Measurements from ENCODE around the gene RUNX3.

Gene RUNX3

GRCh38 chr1:24963099-24963872 lies 33.2 kb upstream of the RUNX3 start:
- DNase-seq (ENCODE audit: low spot score): no peak

- DNase-seq (ENCODE audit: low spot score): no peak
Observed at GRCh38 chr1:24961961-24962861, 32.1 kb upstream of the RUNX3 start.

GRCh38 chr1:24961334-24961733 lies 31.3 kb upstream of the RUNX3 start:
- DNase-seq (ENCODE audit: low spot score): no peak

GRCh38 chr1:24960071-24960801 lies 30.2 kb upstream of the RUNX3 start:
- no peak for DNase-seq (ENCODE audit: low spot score)

DNA sequence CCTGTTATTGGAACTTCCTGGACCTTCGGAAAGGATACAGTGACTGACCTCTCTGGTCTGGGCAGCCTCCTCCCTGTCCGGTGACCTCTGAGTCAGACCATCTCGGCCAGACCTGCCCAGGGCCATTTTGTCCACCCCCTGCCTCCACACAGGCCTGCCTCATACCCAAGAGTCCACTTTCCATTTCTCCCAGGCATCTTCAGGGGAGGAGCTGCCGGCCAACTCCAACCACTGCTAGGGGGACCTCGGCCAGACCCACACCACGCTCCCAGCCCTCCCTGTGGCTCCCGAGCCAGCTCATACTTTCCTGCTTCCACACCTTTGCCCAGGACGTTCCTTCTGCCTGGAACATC lies 29.5 kb upstream of the RUNX3 start:
- no peak for DNase-seq (ENCODE audit: low spot score)

DNA sequence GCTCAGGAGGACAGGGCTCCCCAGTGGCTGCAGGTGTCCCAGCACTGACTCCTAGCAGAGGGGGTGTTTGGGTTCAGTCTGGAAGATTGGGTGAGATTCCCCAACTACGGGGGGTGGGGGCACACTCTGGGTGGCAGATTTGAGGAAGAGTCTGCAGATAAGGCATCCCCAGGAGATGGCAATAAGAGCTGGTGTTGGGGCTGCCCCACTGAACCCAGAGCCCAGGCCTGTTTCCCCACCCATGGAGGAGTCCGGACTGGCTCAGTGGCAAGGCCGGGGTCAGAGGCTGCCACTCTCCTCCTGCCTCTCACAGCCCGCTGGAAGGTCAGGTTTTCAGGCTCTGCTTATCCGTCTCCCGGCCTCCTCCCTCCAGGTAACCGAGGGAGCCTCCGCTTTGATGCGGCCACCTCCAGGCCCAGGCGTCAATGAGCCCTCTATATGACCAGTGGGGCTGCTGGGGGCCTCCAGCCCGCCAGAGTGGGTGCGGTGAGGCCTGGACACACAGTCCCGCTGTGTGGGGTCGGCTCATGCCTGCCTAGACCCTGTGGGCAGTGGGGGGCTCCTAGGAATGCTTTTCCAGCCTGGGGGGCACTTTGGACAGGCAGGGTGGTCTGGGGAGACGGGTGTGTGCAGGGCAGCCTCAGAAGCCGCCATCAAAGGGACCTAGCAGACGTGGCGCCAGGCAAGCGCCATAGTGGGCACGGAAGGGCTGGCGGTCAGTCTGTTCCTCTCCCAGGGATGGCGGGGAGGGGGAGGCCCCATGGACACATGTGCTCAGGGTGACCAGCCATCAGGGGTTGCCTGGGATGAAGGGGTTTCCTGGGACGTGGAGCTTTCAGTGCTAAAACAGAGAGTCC lies 28.9 kb upstream of the RUNX3 start:
- DNase-seq (ENCODE audit: low spot score): no peak

- no peak for DNase-seq (ENCODE audit: low spot score)
Observed at GRCh38 chr1:24957808-24958752, 28.0 kb upstream of the RUNX3 start.

DNA sequence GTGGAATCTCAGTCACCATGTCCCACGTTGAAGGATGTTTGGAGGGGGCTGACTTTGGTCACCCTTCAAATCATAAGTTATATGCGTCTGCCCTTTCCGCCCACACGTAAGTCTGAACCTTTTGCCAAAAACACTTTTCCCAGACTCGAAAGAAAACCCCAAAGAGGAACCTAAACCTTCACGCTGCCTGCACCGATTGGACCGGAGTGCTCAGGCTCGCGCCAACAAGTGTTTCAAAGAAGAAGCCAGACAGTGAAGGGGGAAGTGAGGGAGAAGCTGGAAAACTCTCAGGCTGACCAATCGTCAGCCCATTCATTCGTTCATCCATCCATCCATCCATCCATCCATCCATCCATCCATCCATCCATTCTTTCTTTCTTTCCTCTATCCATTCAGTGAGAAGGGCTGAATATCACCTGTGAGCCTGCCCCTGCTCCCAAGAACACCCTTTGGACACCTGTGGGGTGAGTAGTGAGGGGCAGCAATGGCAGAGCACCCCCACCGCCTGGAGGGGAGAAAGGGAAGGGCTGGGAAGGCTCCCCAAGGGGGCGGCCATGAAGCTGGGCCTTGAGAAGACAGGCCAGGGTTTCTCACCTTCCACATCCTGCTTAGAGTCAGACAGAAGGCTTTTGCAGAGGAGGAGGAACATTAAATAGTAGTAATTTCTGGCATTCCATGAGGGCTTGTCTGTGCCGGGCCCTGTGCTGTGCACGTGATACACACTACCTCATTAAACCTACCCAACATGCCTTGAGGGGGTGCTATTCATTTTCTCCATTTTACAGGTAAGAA lies 27.1 kb upstream of the RUNX3 start:
- no peak for DNase-seq (ENCODE audit: low spot score)

- no peak for DNase-seq (ENCODE audit: low spot score)
Observed at GRCh38 chr1:24955779-24956365, 25.8 kb upstream of the RUNX3 start.

GRCh38 chr1:24955161-24955560 lies 25.1 kb upstream of the RUNX3 start:
- DNase-seq (ENCODE audit: low spot score): no peak

GRCh38 chr1:24954631-24955030 lies 24.6 kb upstream of the RUNX3 start:
- DNase-seq (ENCODE audit: low spot score): no peak

DNA sequence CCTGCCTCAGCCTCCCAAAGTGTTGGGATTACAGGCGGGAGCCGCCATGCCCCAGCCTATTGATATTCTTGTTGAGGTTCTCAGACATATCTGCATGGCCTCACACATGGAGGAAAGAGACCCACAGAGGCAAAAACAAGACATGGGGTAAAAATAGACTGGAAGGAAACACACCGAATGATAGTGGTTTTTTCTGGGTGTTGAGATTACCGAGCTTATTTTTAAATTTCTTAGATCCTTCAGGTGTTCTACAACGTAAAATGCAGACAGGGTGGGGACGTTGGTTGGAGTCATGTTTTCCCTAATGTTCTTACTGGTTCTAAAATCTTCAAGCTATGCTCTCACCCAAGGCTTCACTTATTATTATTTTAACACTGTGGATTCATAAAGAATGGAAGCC lies 23.9 kb upstream of the RUNX3 start:
- no peak for DNase-seq (ENCODE audit: low spot score)

DNA sequence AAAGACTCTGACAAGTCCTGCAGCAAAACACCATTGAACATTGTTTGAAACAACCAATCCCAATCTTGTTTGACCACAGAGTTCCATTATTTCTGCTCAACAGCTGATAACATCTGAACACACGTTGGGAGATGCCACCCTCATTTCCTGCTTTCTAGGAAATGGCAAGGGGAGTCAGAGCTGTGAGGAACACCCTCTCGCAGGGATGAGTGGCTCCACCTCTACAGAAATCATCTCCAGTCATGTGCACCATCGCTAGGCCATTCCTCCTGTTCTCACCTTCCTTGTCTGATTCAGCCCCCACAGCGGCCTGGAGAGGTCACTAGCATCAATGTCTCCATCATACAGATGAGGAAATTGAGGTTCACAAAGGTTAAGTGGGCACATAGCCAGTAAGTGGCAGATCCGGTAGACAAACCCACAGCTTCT lies 22.4 kb upstream of the RUNX3 start:
- no peak for DNase-seq (ENCODE audit: low spot score)

GRCh38 chr1:24951810-24952412 lies 21.8 kb upstream of the RUNX3 start:
- no peak for DNase-seq (ENCODE audit: low spot score)

GRCh38 chr1:24951337-24951736 lies 21.3 kb upstream of the RUNX3 start:
- no peak for DNase-seq (ENCODE audit: low spot score)

DNA sequence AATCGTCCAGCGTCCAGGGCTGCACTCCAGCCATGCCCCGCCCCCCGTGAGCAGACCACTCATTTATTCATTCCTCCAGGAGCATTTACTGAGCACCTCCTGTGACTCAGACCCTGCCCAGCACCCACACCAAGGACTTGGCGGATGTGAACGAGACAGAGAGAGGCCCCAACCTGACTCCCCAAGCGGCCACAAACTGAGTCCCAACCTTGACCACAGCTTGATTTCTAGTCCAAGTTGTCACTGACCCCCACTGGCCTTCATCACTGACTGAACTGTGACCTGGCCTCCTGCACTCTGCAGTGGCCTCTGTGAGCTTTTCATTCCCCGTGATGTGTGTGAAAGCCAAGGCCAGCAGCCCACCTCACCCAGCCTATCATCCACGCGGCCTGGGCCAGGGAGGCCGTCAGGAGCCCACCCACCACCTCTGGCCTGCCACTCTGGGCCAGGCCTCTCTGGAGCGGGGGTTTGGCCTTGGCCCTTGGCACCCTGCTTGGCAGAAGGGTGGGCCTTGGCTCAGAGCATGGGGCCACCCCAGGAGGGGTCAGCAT lies 19.3 kb upstream of the RUNX3 start:
- peak; percentile 83 for DNase-seq (ENCODE audit: low spot score)

DNA sequence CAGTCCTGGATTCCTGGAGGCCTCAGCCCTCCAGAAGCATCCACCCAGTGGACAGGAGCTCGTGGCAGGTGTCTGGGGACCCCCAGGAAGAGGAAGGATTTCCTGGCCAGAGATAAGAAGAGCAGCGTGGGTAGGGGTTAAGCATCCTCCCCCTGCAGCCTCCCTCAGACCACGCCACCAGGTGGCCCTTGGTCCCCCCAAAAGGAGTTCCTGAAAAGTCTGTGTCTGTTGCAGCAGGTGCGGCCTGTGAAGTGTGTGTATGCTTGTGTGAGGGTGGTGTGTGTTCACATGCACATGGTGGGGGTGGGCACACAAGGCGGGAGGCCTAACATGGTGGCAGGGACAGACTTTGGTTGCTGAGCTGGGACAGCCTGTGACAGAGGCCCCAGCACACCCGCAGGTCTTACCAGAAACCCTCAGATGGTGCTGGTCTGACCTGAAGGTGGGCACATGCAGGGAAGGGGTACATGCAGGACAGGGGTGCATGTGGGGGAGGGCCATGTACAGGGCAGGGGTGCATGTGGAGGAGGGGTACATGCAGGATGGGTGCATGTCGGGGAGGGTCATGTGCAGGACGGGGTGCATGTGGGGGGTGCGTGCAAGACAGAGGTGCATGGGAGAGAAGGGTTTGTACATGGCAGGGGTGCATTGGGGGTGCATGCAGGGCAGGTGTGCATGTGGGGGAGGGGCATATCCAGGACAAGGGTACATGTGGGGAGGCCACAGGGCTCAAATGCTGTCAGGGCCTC lies 18.2 kb upstream of the RUNX3 start:
- DNase-seq (ENCODE audit: low spot score): no peak
